Neural progenitor cell (in vitro differentiated cells): Measurements from ENCODE around the gene TMEM183A. TPM values are rescaled to one million over a fixed set of nuclear protein-coding genes. Genes with fewer than 3 reads are reported as not detected.

ENCODE experiments used
- DNase-seq: peaks from one replicate; pipeline ENCODE4 v3.0.0-alpha.2; 2016; ENCODE audit warnings: low spot score
- H2AFZ ChIP-seq: fragments of 200-600 bp; sonication (generic); replicated peaks from 2 replicates; pipeline ENCODE4 v1.6.1; 2016; ENCODE audit warnings: antibody characterized with exemption
- H3F3A ChIP-seq: fragments of 200-600 bp; sonication (generic); 2 replicates; pipeline ENCODE4 v1.6.1; 2016; ENCODE audit warnings: antibody characterized with exemption, low read depth
- H3K27ac ChIP-seq: fragments of 200-600 bp; sonication (generic); 2 replicates; pipeline ENCODE4 v1.5.1; 2016; ENCODE audit warnings: mild to moderate bottlenecking
- H3K27me3 ChIP-seq: fragments of 200-600 bp; sonication (generic); 2 replicates; pipeline ENCODE4 v1.6.1; 2016; ENCODE audit warnings: mild to moderate bottlenecking, moderate library complexity
- H3K36me3 ChIP-seq: fragments of 200-600 bp; sonication (generic); 2 replicates; pipeline ENCODE4 v1.5.1; 2016
- H3K4me1 ChIP-seq: fragments of 200-600 bp; sonication (generic); 2 replicates; pipeline ENCODE4 v1.6.1; 2016; ENCODE audit warnings: mixed run types
- H3K4me2 ChIP-seq: fragments of 200-600 bp; sonication (generic); 2 replicates; pipeline ENCODE4 v1.6.1; 2016
- H3K4me3 ChIP-seq: fragments of 200-600 bp; sonication (generic); 2 replicates; pipeline ENCODE4 v1.5.1; 2016
- H3K79me2 ChIP-seq: fragments of 200-600 bp; sonication (generic); 2 replicates; pipeline ENCODE4 v1.6.1; 2016; ENCODE audit warnings: low read depth
- H3K9ac ChIP-seq: fragments of 200-600 bp; sonication (generic); 2 replicates; pipeline ENCODE4 v1.6.1; 2016
- H3K9me3 ChIP-seq: fragments of 200-600 bp; sonication (generic); 2 replicates; pipeline ENCODE4 v1.5.1; 2016; ENCODE audit warnings: low read depth
- H4K20me1 ChIP-seq: fragments of 200-600 bp; sonication (generic); 2 replicates; pipeline ENCODE4 v1.6.1; 2016; ENCODE audit warnings: low read depth
- H3K27ac Mint-ChIP-seq: 3 replicates; pipeline ENCODE4 v1.8.0; 2021; ENCODE audit warnings: mixed read lengths
- H3K27me3 Mint-ChIP-seq: 2 replicates; pipeline ENCODE4 v1.8.0; 2022; ENCODE audit warnings: low read depth, mild to moderate bottlenecking, inconsistent platforms, moderate library complexity, mixed read lengths; ENCODE audit not compliant: insufficient read depth
- H3K36me3 Mint-ChIP-seq: 3 replicates; pipeline ENCODE4 v1.8.0; 2021; ENCODE audit warnings: mixed read lengths
- H3K4me1 Mint-ChIP-seq: 3 replicates; pipeline ENCODE4 v1.8.0; 2021; ENCODE audit warnings: mixed read lengths
- H3K4me3 Mint-ChIP-seq: 3 replicates; pipeline ENCODE4 v1.8.0; 2021; ENCODE audit warnings: mild to moderate bottlenecking, moderate library complexity, mixed read lengths
- H3K9me3 Mint-ChIP-seq: 3 replicates; pipeline ENCODE4 v1.8.0; 2020; ENCODE audit warnings: mixed read lengths
- CTCF ChIP-seq: fragments of 200-600 bp; sonication (generic); IDR thresholded peaks from 2 replicates; pipeline ENCODE4 v1.5.1; 2017; ENCODE audit warnings: antibody characterized with exemption, mild to moderate bottlenecking
- EZH2 ChIP-seq: fragments of 200-600 bp; sonication (generic); IDR thresholded peaks from 2 replicates; pipeline ENCODE4 v1.6.1; 2017; ENCODE audit warnings: antibody characterized with exemption, mild to moderate bottlenecking, moderate library complexity
- EZH2phosphoT487 ChIP-seq: fragments of 200-600 bp; sonication (generic); IDR thresholded peaks from 2 replicates; pipeline ENCODE4 v1.6.1; 2017; ENCODE audit warnings: antibody characterized with exemption
- total RNA-seq: library from RNA; depleted of rRNA; stranded (reverse); fragments of >200 nt; gene quantifications from 2 replicates; pipeline ENCODE4 v1.2.3, GENCODE V29; 2015; ENCODE audit warnings: low replicate concordance

TMEM183A gene
- total RNA-seq, 1 donor from 2014 or later = 92.4 TPM

- Histone ChIP-seq H3K79me2 (no peaks in the 10 kb centered on the region), H3K9me3 (no peaks in the 10 kb centered on the region), H4K20me1 (peaks cover 17% of the 10 kb centered on the region), H3K36me3 (peaks cover 6% of the 10 kb centered on the region), H3K4me3 (peak overlapping the region; percentile 68), H3K27me3 (peaks cover 38% of the 10 kb centered on the region), H3K4me1 (peaks cover 11% of the 10 kb centered on the region), H3K9ac (no peak overlapping the region), H3K27ac (no peak overlapping the region), H2AFZ (no peak overlapping the region), H3F3A (peaks cover 25% of the 10 kb centered on the region), H3K4me2 (peak overlapping the region; percentile 88)
- H3K27ac Mint-ChIP-seq = peak overlapping the region; percentile 46
- peaks cover 14% of the 10 kb centered on the region for H3K36me3 Mint-ChIP-seq
- peaks cover 14% of the 10 kb centered on the region for H3K27me3 Mint-ChIP-seq
- no peaks in the 10 kb centered on the region for H3K9me3 Mint-ChIP-seq
- DNase-seq = no peak
- peaks cover 22% of the 10 kb centered on the region for H3K4me1 Mint-ChIP-seq
- no peak for TF ChIP-seq EZH2
- H3K4me3 Mint-ChIP-seq = peak overlapping the region; percentile 84
Measured at GRCh38 chr1:203028067-203028783, 21.1 kb downstream of the TMEM183A start.

GRCh38 chr1:203028784-203029553 lies 21.8 kb downstream of the TMEM183A start:
- H3K27me3 Mint-ChIP-seq = peaks cover 14% of the 10 kb centered on the region
- H3K36me3 ChIP-seq = no peaks in the 10 kb centered on the region
- H3K27me3 ChIP-seq = peaks cover 38% of the 10 kb centered on the region
- peaks cover 11% of the 10 kb centered on the region for H3K4me1 ChIP-seq
- H3K4me1 Mint-ChIP-seq = peaks cover 22% of the 10 kb centered on the region
- H3K9ac ChIP-seq = no peak overlapping the region
- no peak for DNase-seq
- peaks cover 14% of the 10 kb centered on the region for H3K36me3 Mint-ChIP-seq
- H3K4me3 ChIP-seq = no peak overlapping the region
- H3K9me3 ChIP-seq = no peaks in the 10 kb centered on the region
- peak overlapping the region; percentile 84 for H3K4me3 Mint-ChIP-seq
- H3F3A ChIP-seq = peaks cover 19% of the 10 kb centered on the region
- H4K20me1 ChIP-seq = peaks cover 17% of the 10 kb centered on the region
- no peaks in the 10 kb centered on the region for H3K9me3 Mint-ChIP-seq
- no peak overlapping the region for H3K27ac Mint-ChIP-seq
- H2AFZ ChIP-seq = no peak overlapping the region
- H3K27ac ChIP-seq = no peak overlapping the region
- no peaks in the 10 kb centered on the region for H3K79me2 ChIP-seq
- H3K4me2 ChIP-seq = peak overlapping the region; percentile 88
- TF ChIP-seq CTCF (no peak), EZH2phosphoT487 (no peak), EZH2 (no peak)

GRCh38 chr1:203031467-203031866 lies 24.3 kb downstream of the TMEM183A start:
- Histone ChIP-seq H3K9ac (no peak overlapping the region), H3K36me3 (no peaks in the 10 kb centered on the region), H3K4me2 (no peak overlapping the region), H3K79me2 (no peaks in the 10 kb centered on the region), H4K20me1 (peaks cover 17% of the 10 kb centered on the region), H3K27ac (no peak overlapping the region), H3K9me3 (no peaks in the 10 kb centered on the region), H3F3A (no peaks in the 10 kb centered on the region), H3K27me3 (peaks cover 30% of the 10 kb centered on the region), H3K4me3 (no peak overlapping the region), H3K4me1 (peaks cover 11% of the 10 kb centered on the region), H2AFZ (no peak overlapping the region)
- peaks cover 2% of the 10 kb centered on the region for H3K36me3 Mint-ChIP-seq
- H3K4me3 Mint-ChIP-seq = no peak overlapping the region
- no peak for DNase-seq
- TF ChIP-seq CTCF (peak; percentile 57), EZH2 (no peak)
- H3K9me3 Mint-ChIP-seq = no peaks in the 10 kb centered on the region
- H3K27me3 Mint-ChIP-seq = peaks cover 11% of the 10 kb centered on the region
- no peak overlapping the region for H3K27ac Mint-ChIP-seq
- peaks cover 29% of the 10 kb centered on the region for H3K4me1 Mint-ChIP-seq

- Histone ChIP-seq H3K9ac (no peak overlapping the region), H3K4me1 (no peaks in the 10 kb centered on the region), H3K4me2 (no peak overlapping the region), H3K9me3 (no peaks in the 10 kb centered on the region), H4K20me1 (peaks cover 5% of the 10 kb centered on the region), H3K27ac (no peak overlapping the region), H3K36me3 (no peaks in the 10 kb centered on the region), H3F3A (no peaks in the 10 kb centered on the region), H3K27me3 (peaks cover 12% of the 10 kb centered on the region), H3K4me3 (no peak overlapping the region), H3K79me2 (no peaks in the 10 kb centered on the region), H2AFZ (no peak overlapping the region)
- no peaks in the 10 kb centered on the region for H3K9me3 Mint-ChIP-seq
- DNase-seq = no peak
- no peak overlapping the region for H3K4me3 Mint-ChIP-seq
- H3K4me1 Mint-ChIP-seq = peaks cover 22% of the 10 kb centered on the region
- H3K36me3 Mint-ChIP-seq = peaks cover 2% of the 10 kb centered on the region
- TF ChIP-seq CTCF (no peak), EZH2phosphoT487 (no peak), EZH2 (no peak)
- peaks cover 2% of the 10 kb centered on the region for H3K27me3 Mint-ChIP-seq
- H3K27ac Mint-ChIP-seq = no peak overlapping the region
Measured at GRCh38 chr1:203033287-203033686, 26.1 kb downstream of the TMEM183A start.
